HG03432 (cell line): Measurements from ENCODE around the gene MTPN.
A peak's percentile ranks its signal among the peaks of the same experiment; 100 is the strongest.

Source experiments
- ATAC-seq: cut with Tn5 transposase; IDR thresholded peaks from one replicate; pipeline ENCODE4 v1.9.1; 2021; ENCODE audit warnings: mild to moderate bottlenecking, moderate library complexity; ENCODE audit not compliant: unreplicated experiment

The MTPN gene

DNA sequence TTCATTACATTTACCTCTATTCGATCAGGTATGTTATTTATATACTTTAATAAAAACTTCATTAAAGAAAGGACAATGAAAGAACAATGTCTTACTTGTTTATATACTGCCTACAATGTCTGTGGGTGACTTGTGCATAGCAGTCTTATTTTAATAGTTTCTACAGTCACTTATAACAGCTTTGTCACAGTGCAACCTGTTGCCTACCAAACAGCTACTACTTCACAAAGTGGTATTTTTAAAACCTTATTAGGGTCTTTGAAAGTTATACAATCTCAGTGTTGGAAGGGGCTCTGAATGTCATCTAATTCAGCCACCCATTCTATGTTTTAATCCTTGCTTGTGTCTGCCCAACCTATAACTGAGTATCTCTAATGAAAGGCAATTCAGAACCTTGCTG lies 19.0 kb downstream of the MTPN start:
- ATAC-seq, result no peak

DNA sequence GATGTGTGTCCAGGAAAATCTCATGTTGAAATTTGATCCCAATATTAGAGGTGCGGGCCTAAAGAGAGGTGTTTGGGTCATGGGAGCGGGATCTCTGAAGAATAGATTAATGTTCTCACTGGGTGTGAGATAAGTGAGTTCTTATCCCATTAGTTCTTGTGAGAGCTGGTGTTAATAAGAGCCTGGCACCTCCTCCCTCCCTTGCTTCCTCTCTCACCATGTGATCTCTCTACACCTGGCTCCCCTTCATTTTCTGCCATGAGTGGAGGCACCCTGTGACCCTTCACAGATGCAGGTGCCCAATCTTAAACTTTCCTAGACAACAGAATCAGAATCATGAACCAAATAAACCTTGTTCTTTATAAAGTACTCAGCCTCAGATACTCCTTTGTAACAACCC lies 19.5 kb downstream of the MTPN start:
- no peak for ATAC-seq

DNA sequence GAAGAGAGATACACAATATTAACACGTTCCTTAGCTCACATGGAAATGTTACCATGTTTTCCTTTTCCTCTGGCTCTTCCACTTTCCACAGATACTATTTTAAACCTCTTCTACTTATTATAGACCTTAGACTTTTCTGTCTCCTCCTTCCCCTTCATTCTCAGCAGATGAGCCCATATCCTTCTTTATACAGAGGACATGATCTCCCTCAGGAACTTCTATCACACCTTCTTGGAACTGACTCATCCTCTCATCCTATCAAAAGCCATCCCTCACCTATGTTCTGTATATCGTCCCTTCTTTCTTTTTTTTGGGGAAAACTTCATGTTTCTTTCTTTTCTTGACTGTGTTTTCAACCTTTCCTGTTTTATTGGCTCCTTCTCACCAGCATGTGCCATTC lies 20.8 kb downstream of the MTPN start:
- no peak for ATAC-seq

DNA sequence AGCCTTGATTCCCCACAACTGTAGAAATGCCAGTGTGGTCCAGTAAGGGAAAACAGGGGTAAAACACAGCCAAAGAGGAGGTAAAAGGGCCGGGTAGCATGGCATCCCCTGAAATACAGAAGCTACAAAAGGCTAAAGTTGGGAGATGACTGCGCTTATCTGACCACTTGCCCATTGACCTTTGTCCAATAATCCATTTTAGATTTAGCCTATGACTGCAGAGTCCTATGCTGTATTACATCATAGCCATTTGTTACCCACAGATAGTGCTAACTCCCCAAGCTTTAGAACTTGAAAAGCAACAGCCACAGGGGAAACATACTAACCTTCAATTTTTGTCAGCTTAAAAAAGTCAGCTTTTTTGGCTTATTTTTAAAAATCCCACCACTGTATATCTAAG lies 26.2 kb downstream of the MTPN start:
- no peak for ATAC-seq

- ATAC-seq, result no peak
Observed at GRCh38 chr7:135950429-135950828, 26.7 kb downstream of the MTPN start.

- ATAC-seq, result no peak
Observed at GRCh38 chr7:135946289-135947055, 30.7 kb downstream of the MTPN start.

GRCh38 chr7:135944753-135945152 lies 32.4 kb downstream of the MTPN start:
- ATAC-seq, result no peak

GRCh38 chr7:135943134-135943879 lies 33.9 kb downstream of the MTPN start:
- no peak for ATAC-seq

DNA sequence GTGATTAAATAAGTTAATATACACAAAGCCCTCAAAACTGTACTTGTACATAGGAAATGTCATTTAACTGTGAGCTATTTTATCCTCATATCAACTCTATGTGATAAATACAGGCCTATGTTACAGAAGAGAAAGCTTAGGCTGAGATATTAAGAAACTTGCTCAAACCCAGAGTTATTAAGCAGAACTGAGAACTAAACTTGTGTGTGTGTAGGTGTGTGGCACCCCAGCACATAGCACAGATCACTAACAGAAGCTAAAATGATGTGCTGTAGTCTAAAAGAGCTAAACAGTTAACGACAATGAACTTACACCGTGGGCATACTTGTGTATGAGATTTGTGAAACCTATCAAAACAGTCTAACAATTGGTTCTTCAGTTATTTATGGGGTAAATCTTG lies 34.5 kb downstream of the MTPN start:
- peak; percentile 73 for ATAC-seq

DNA sequence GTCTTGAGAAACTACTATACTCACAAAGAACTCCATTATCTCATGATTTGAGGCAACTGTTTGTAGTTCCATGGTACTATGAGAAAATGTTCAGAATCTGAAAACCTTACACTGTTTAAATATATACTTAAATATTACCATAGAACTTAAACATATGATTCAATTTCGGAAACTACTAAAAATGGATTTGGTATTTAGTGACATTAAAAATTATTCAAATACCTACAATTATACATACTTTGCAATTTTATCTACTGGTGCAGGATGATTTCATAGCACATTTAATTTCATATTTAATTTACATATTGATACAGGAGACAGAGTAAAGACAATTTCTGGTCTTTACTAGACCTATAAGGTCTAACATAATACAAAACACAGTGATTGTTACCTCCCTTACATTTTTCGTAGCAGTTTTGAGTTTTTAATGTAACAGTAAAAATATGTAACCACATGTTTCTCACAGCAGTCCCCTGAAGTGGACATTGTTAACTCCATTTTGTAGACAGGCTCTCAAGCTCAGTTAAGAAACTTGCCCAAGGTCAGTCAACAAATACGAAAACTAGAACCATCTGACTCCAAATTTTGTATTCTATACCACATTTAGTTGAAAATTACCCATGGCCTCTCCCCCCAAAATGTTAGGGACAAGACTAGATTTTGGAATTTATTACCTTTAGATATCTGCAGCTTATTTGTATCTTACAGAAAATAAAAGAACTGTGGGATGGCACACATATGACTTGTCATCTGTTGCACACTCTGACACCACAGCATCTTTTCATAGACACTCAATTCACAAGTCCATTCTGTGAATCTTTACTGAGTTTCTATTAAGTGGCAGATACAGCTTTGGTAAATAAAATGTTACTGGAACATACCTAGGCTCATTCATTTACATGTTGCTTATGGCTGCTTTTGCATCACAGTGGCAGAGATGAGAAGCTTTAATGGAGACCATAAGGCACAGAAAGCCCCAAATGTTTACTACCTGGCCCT lies 36.8 kb downstream of the MTPN start:
- no peak for ATAC-seq

DNA sequence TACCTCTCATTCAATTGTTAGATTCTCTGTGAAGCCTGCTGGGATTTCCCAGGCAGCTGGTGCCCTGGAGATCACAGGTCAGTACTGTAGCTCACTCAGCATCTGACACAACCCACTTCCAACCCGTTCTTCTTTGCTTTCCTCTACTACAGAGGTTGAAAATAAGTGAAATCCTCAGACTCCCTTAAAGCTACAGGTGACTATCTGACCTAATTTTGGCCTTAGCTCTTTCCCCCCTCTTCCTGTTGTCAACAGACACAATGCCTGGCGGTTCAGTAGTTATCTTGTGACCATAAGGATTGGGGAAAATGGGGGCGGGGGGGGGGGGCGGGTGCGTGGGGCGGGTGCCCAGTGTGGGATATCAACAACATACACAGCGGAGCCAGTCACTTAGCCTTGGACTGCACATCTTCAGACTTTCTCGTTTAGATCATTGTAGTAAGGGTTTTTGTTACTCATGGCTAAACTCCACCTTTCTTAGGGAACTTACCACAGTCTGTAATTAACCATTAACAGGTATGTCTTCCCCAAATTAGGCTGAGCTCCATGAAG lies 37.8 kb downstream of the MTPN start:
- ATAC-seq, result no peak

GRCh38 chr7:135938563-135938962 lies 38.6 kb downstream of the MTPN start:
- ATAC-seq, result peak; percentile 64

DNA sequence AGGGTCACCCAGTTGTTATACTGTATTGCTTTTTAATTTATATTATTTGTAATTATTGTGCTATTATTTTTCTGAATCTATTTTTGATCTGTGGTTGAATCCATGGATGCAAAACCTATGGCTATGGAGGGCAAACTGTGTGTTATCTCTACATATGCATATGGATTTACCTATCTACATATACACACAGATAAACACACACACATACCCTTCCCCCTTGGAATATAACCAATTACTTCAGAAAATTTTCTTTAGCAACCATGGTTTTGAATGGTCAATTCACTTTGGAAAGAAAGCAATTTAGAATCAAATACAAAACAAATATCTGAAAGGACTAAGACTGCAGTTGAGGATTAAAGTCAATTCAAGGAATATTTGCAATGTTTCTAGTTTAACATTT lies 39.1 kb downstream of the MTPN start:
- ATAC-seq, result no peak

GRCh38 chr7:135936497-135937217 lies 40.5 kb downstream of the MTPN start:
- no peak for ATAC-seq

- ATAC-seq, result no peak
Observed at GRCh38 chr7:135934651-135935050, 42.5 kb downstream of the MTPN start.

GRCh38 chr7:135933509-135934188 lies 43.5 kb downstream of the MTPN start:
- no peak for ATAC-seq

DNA sequence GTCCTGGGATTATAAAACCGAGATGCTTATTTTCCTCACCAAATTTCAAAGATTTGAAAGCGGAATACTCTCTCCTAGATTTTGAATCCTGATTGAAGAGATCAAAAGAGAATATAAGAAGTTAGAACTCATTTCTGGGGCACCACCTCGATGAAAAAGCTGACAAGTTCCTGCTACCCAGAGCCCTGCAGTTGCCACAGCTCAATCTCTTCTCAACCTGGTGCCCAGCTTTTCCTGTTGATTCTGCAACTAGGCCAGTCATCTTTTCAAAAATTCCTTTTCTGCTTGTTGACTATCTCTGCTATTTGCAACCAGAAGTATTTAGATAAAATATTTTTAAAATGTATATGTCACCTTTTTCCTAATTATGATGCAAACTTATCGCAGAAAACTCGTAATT lies 45.0 kb downstream of the MTPN start:
- no peak for ATAC-seq

GRCh38 chr7:135930565-135931461 lies 46.3 kb downstream of the MTPN start:
- no peak for ATAC-seq

DNA sequence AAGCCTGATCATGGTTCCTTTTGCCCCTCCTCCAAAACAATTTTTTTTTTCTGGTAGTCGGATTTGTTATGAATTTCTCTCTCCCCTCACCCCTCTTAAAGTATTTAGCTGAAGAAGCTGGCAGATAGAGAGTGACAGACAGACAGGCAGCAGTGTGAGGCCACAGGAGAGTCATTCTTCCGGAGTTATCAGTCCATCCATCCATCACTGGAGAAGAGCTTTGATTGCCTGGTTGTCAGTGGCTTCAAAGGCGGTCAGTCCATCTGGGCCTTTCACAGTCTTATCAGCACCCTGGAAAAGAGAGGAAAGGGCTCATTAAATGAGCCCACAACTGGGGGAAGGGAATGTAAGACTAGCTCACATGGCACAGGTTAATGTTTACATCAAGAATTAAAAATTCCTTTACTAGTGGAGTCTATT lies 47.4 kb downstream of the MTPN start:
- no peak for ATAC-seq
